SK-N-SH treated with all-trans-retinoic acid at 6 μM for 48 hours (cell line): ENCODE results near the gene TRIOBP.
A peak's percentile ranks its signal among the peaks of the same experiment; 100 is the strongest.

Source experiments
- ATAC-seq: fragments of 200-7000 bp; cut with Tn5 transposase; 3 replicates; pipeline ENCODE4 v1.9.1; 2020; ENCODE audit warnings: mild to moderate bottlenecking, moderate library complexity
- ARNTL ChIP-seq: fragments of 450-650 bp; formaldehyde crosslinking; IDR thresholded peaks from 2 replicates; pipeline ENCODE4 v1.5.0; 2020; ENCODE audit warnings: low read depth, mild to moderate bottlenecking, moderate library complexity, borderline replicate concordance
- BACH2 ChIP-seq: fragments of 250-450 bp; sonication (Bioruptor Pico); IDR thresholded peaks from 2 replicates; pipeline ENCODE4 v1.9.0; 2021; ENCODE audit warnings: mild to moderate bottlenecking, borderline replicate concordance
- CREB5 ChIP-seq: fragments of 250-450 bp; sonication (Bioruptor Pico); IDR thresholded peaks from 2 replicates; pipeline ENCODE4 v1.5.1; 2020; ENCODE audit warnings: low read depth, mild to moderate bottlenecking, moderate library complexity
- CSDC2 ChIP-seq: fragments of 250-450 bp; sonication (Bioruptor Pico); IDR thresholded peaks from 2 replicates; pipeline ENCODE4 v1.5.0; 2020; ENCODE audit warnings: mild to moderate bottlenecking, moderate library complexity
- GLIS3 ChIP-seq: fragments of 250-450 bp; sonication (Bioruptor Pico); IDR thresholded peaks from 2 replicates; pipeline ENCODE4 v1.5.0; 2020; ENCODE audit warnings: mild to moderate bottlenecking, moderate library complexity
- ISL1 ChIP-seq: fragments of 250-450 bp; sonication (Bioruptor Pico); IDR thresholded peaks from 2 replicates; pipeline ENCODE4 v2.1.2; 2022; ENCODE audit warnings: mild to moderate bottlenecking, moderate library complexity
- OSR1 ChIP-seq: fragments of 250-450 bp; sonication (Bioruptor Pico); IDR thresholded peaks from 2 replicates; pipeline ENCODE4 v1.8.0; 2022; ENCODE audit warnings: moderate library complexity, mild to moderate bottlenecking, inconsistent platforms
- POU6F1 ChIP-seq: fragments of 250-450 bp; sonication (Bioruptor Pico); IDR thresholded peaks from 2 replicates; pipeline ENCODE4 v1.8.0; 2021; ENCODE audit warnings: low read depth, mild to moderate bottlenecking, moderate library complexity, borderline replicate concordance
- PPARA ChIP-seq: fragments of 250-450 bp; sonication (Bioruptor Pico); IDR thresholded peaks from 2 replicates; pipeline ENCODE4 v1.5.0; 2020; ENCODE audit warnings: mild to moderate bottlenecking, borderline replicate concordance
- RARB ChIP-seq: fragments of 250-450 bp; sonication (Bioruptor Pico); IDR thresholded peaks from 2 replicates; pipeline ENCODE4 v1.8.0; 2021; ENCODE audit warnings: mild to moderate bottlenecking, moderate library complexity
- SNAI2 ChIP-seq: fragments of 250-450 bp; sonication (Bioruptor Pico); IDR thresholded peaks from 2 replicates; pipeline ENCODE4 v1.5.0; 2020; ENCODE audit warnings: mild to moderate bottlenecking, moderate library complexity
- TCF4 ChIP-seq: fragments of 250-450 bp; sonication (Bioruptor Pico); IDR thresholded peaks from 2 replicates; pipeline ENCODE4 v1.8.0; 2021; ENCODE audit warnings: mild to moderate bottlenecking, moderate library complexity, borderline replicate concordance
- TOX ChIP-seq: fragments of 250-450 bp; sonication (Bioruptor Pico); IDR thresholded peaks from 2 replicates; pipeline ENCODE4 v1.8.0; 2021; ENCODE audit warnings: mild to moderate bottlenecking, moderate library complexity, borderline replicate concordance
- TSHZ2 ChIP-seq: fragments of 250-450 bp; sonication (Bioruptor Pico); IDR thresholded peaks from 2 replicates; pipeline ENCODE4 v1.5.0; 2020; ENCODE audit warnings: mild to moderate bottlenecking, moderate library complexity
- ZC3H10 ChIP-seq: fragments of 250-450 bp; sonication (Bioruptor Pico); IDR thresholded peaks from 2 replicates; pipeline ENCODE4 v1.5.1; 2021; ENCODE audit warnings: mild to moderate bottlenecking, moderate library complexity
- ZFP3 ChIP-seq: fragments of 250-450 bp; sonication (Bioruptor Pico); IDR thresholded peaks from 2 replicates; pipeline ENCODE4 v1.5.0; 2020; ENCODE audit warnings: mild to moderate bottlenecking, moderate library complexity
- ZFP30 ChIP-seq: fragments of 450-650 bp; formaldehyde crosslinking; IDR thresholded peaks from 2 replicates; pipeline ENCODE4 v1.5.0; 2022; ENCODE audit warnings: mild to moderate bottlenecking, moderate library complexity
- ZNF565 ChIP-seq: fragments of 450-650 bp; formaldehyde crosslinking; conservative IDR thresholded peaks from 2 replicates; pipeline ENCODE4 v1.5.0; 2020; ENCODE audit warnings: low read depth, mild to moderate bottlenecking, moderate library complexity
- ZNF70 ChIP-seq: fragments of 450-650 bp; formaldehyde crosslinking; IDR thresholded peaks from 2 replicates; pipeline ENCODE4 v1.5.0; 2020; ENCODE audit warnings: mild to moderate bottlenecking, moderate library complexity
- ZNF8 ChIP-seq: fragments of 450-650 bp; formaldehyde crosslinking; IDR thresholded peaks from 2 replicates; pipeline ENCODE4 v1.5.0; 2020; ENCODE audit warnings: mild to moderate bottlenecking, moderate library complexity

TRIOBP gene

GRCh38 chr22:37659897-37660708 is 36.7 kb upstream of the TRIOBP start:
- no peak for ATAC-seq
- no peak for TF ChIP-seq TOX
- no peak for TF ChIP-seq ARNTL (CRISPR knock-in tag)
- no peak for TF ChIP-seq PPARA (CRISPR knock-in tag)
- no peak for TF ChIP-seq OSR1 (CRISPR knock-in tag)
- no peak for TF ChIP-seq GLIS3 (CRISPR knock-in tag)
- no peak for TF ChIP-seq ISL1
- no peak for TF ChIP-seq BACH2 (CRISPR knock-in tag)
- TF ChIP-seq TCF4: no peak

GRCh38 chr22:37660709-37661045 is 36.2 kb upstream of the TRIOBP start:
- ATAC-seq: no peak
- no peak for TF ChIP-seq CSDC2 (CRISPR knock-in tag)
- no peak for TF ChIP-seq ZFP30 (CRISPR knock-in tag)
- no peak for TF ChIP-seq ZNF565
- TF ChIP-seq ZFP3: peak; percentile 79

- ATAC-seq: peak; percentile 50
- TF ChIP-seq POU6F1 (CRISPR knock-in tag): no peak
- no peak for TF ChIP-seq CREB5 (CRISPR knock-in tag)
- no peak for TF ChIP-seq CSDC2 (CRISPR knock-in tag)
- TF ChIP-seq SNAI2 (CRISPR knock-in tag): no peak
- no peak for TF ChIP-seq ZC3H10
- TF ChIP-seq OSR1 (CRISPR knock-in tag): no peak
- no peak for TF ChIP-seq ZFP30 (CRISPR knock-in tag)
- no peak for TF ChIP-seq TSHZ2 (CRISPR knock-in tag)
- no peak for TF ChIP-seq ZNF8 (CRISPR knock-in tag)
- no peak for TF ChIP-seq GLIS3 (CRISPR knock-in tag)
- TF ChIP-seq ZNF70 (CRISPR knock-in tag): no peak
- no peak for TF ChIP-seq PPARA (CRISPR knock-in tag)
Observed at GRCh38 chr22:37661160-37661924, 35.5 kb upstream of the TRIOBP start.

- TF ChIP-seq OSR1 (CRISPR knock-in tag) (no peak), ARNTL (CRISPR knock-in tag) (no peak), ZFP3 (no peak), RARB (CRISPR knock-in tag) (no peak), ZNF70 (CRISPR knock-in tag) (no peak), PPARA (CRISPR knock-in tag) (no peak), SNAI2 (CRISPR knock-in tag) (no peak)
- no peak for ATAC-seq
Observed at GRCh38 chr22:37662039-37662438, 34.8 kb upstream of the TRIOBP start.
